Stimulated activated CD4-positive, alpha-beta T cell treated with anti-CD3 and anti-CD28 coated beads, Interleukin-12 subunit alpha, Interleukin-12 subunit beta, amount 100 ng/mL, for 48 hours (primary cell): Measurements from ENCODE around the gene OR11H6.
"Not testable (repeated sequence)": the region's sequence is repeated elsewhere in the genome, so short reads cannot be mapped to it uniquely, and the experiment has no call there.

Experiments used
- DNase-seq, 3 donors: peaks; one replicate each; pipeline ENCODE4 v3.0.0-alpha.2; 2020; ENCODE audit warnings: low read depth in 2 of 3, low spot score in 1 of 3

Gene OR11H6

GRCh38 chr14:20223410-20223809, at the start of gene OR11H6:
Gene OR11H6 (plus strand): TSS chr14:20223710. CDS start chr14:20223710, 0 bp downstream.
- no peak for DNase-seq

- not testable (repeated sequence) for DNase-seq
These were observed 49.3 kb upstream of the OR11H6 start for GRCh38 chr14:20174205-20174604.

GRCh38 chr14:20176330-20176729, 47.2 kb upstream of the OR11H6 start:
- no peak for DNase-seq

GRCh38 chr14:20177433-20177974, 46.0 kb upstream of the OR11H6 start:
- no peak for DNase-seq

- DNase-seq: no peak
These were observed 44.3 kb upstream of the OR11H6 start for GRCh38 chr14:20179218-20179617.

- no peak for DNase-seq
These were observed 43.6 kb upstream of the OR11H6 start for GRCh38 chr14:20179880-20180279.

GRCh38 chr14:20180486-20180885, 43.0 kb upstream of the OR11H6 start:
- DNase-seq: no peak

- DNase-seq: no peak
These were observed 39.3 kb upstream of the OR11H6 start for GRCh38 chr14:20184181-20184580.

GRCh38 chr14:20190596-20190995, 32.9 kb upstream of the OR11H6 start, which contains the start of gene OR11G2:
Gene OR11G2 (plus strand): TSS chr14:20190896. CDS start chr14:20197438, 6,542 bp downstream.
- no peak for DNase-seq

GRCh38 chr14:20191396-20191795, 32.1 kb upstream of the OR11H6 start:
- DNase-seq: no peak

- DNase-seq: no peak
These were observed 29.4 kb upstream of the OR11H6 start for GRCh38 chr14:20194101-20194500.

GRCh38 chr14:20195170-20195569, 28.3 kb upstream of the OR11H6 start:
- DNase-seq: not testable (repeated sequence)

GRCh38 chr14:20195911-20196310, 27.6 kb upstream of the OR11H6 start:
- no peak for DNase-seq

- no peak for DNase-seq
These were observed 26.1 kb upstream of the OR11H6 start for GRCh38 chr14:20197459-20197858.

GRCh38 chr14:20198991-20199390, 24.5 kb upstream of the OR11H6 start:
- no peak for DNase-seq

GRCh38 chr14:20204721-20205120, 18.8 kb upstream of the OR11H6 start:
- no peak for DNase-seq

GRCh38 chr14:20209595-20209994, 13.9 kb upstream of the OR11H6 start:
- DNase-seq: no peak

GRCh38 chr14:20212406-20212805, 11.1 kb upstream of the OR11H6 start:
- DNase-seq: not testable (repeated sequence)

- DNase-seq: no peak
These were observed 8.3 kb upstream of the OR11H6 start for GRCh38 chr14:20215196-20215595.

- DNase-seq: no peak
These were observed 4.5 kb upstream of the OR11H6 start for GRCh38 chr14:20219033-20219432.

GRCh38 chr14:20228681-20229080, 5.2 kb downstream of the OR11H6 start, which contains the start of gene OR11H7:
Gene OR11H7 (plus strand): TSS chr14:20228981.
- no peak for DNase-seq

GRCh38 chr14:20235415-20235814, 11.9 kb downstream of the OR11H6 start:
- DNase-seq: not testable (repeated sequence)

GRCh38 chr14:20247646-20248246, 24.2 kb downstream of the OR11H6 start:
- no peak for DNase-seq
